Ovary (tissue), 3 donors: Measurements from ENCODE around the gene JAK1.

Experiments
- CTCF ChIP-seq, 3 donors: fragments of 450-650 bp in 2 of 3; fragments of 200-600 bp in 1 of 3; IDR thresholded peaks; one replicate each; pipeline versions ENCODE4 v1.5.1 to v1.8.0; 2016 to 2022; ENCODE audit warnings: antibody characterized with exemption in 3 of 3, mild to moderate bottlenecking in 1 of 3
- EP300 ChIP-seq: sonication (generic); formaldehyde crosslinking; IDR thresholded peaks from one replicate; pipeline ENCODE4 v1.6.1; 2017; ENCODE audit warnings: antibody characterized with exemption
- donor health status: DM: no; HTN: no; CAD: no.

- TF ChIP-seq CTCF (IDR thresholded peaks at IDR 0.05), result no peak
- TF ChIP-seq EP300, result no peak
Observed at GRCh38 chr1:64959986-64960385, 6.4 kb downstream of the JAK1 start.
